PFSK-1 (cell line): ENCODE data around the gene CARMIL1.

Source experiments
- TAF1 ChIP-seq: IDR thresholded peaks from 2 replicates; pipeline ENCODE4 v1.6.1; 2012; ENCODE audit warnings: low read length, control low read depth, borderline replicate concordance; ENCODE audit not compliant: insufficient read depth
- TF ChIP-seq, protein P1 (sequence below), 2 experiments: IDR thresholded peaks; 2 replicates each; pipeline versions ENCODE4 v1.6.1 to v1.8.0; 2011 to 2012; ENCODE audit warnings: low read depth in 2 of 2, low read length in 2 of 2, control low read depth in 1 of 2, inconsistent platforms in 1 of 2, mild to moderate bottlenecking in 1 of 2, moderate library complexity in 1 of 2; ENCODE audit not compliant: insufficient read depth in 1 of 2

- no peak for TF ChIP-seq TAF1
- TF ChIP-seq, protein P1, sequence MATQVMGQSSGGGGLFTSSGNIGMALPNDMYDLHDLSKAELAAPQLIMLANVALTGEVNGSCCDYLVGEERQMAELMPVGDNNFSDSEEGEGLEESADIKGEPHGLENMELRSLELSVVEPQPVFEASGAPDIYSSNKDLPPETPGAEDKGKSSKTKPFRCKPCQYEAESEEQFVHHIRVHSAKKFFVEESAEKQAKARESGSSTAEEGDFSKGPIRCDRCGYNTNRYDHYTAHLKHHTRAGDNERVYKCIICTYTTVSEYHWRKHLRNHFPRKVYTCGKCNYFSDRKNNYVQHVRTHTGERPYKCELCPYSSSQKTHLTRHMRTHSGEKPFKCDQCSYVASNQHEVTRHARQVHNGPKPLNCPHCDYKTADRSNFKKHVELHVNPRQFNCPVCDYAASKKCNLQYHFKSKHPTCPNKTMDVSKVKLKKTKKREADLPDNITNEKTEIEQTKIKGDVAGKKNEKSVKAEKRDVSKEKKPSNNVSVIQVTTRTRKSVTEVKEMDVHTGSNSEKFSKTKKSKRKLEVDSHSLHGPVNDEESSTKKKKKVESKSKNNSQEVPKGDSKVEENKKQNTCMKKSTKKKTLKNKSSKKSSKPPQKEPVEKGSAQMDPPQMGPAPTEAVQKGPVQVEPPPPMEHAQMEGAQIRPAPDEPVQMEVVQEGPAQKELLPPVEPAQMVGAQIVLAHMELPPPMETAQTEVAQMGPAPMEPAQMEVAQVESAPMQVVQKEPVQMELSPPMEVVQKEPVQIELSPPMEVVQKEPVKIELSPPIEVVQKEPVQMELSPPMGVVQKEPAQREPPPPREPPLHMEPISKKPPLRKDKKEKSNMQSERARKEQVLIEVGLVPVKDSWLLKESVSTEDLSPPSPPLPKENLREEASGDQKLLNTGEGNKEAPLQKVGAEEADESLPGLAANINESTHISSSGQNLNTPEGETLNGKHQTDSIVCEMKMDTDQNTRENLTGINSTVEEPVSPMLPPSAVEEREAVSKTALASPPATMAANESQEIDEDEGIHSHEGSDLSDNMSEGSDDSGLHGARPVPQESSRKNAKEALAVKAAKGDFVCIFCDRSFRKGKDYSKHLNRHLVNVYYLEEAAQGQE (IDR thresholded peaks at IDR 0.05; ENCODE audit: insufficient read depth in 1 of 2, low read depth in 2 of 2, low read length in 2 of 2) = no peak
These were observed 226.8 kb downstream of the CARMIL1 start for GRCh38 chr6:25506020-25506419.
